Left lung (tissue), 10 donors: ENCODE results near the gene LAMA1. TPM values are rescaled to one million over a fixed set of nuclear protein-coding genes. Genes with fewer than 3 reads are reported as not detected.

ENCODE experiments used
- ATAC-seq: fragments of 200-7000 bp; cut with Tn5 transposase; one replicate; pipeline ENCODE4 v1.9.1; 2020; ENCODE audit warnings: moderate library complexity
- DNase-seq, 4 donors: peaks; one replicate each; pipeline ENCODE4 v3.0.0-alpha.2; 2013 to 2020
- H3K27ac ChIP-seq, 2 donors: fragments of 200-600 bp; sonication (generic) in 1 of 2; one replicate each; pipeline versions ENCODE4 v1.5.0 to v1.8.0; 2020 to 2021
- H3K27me3 ChIP-seq, 2 donors: fragments of 200-600 bp; sonication (generic) in 1 of 2; one replicate each; pipeline versions ENCODE4 v1.5.0 to v1.8.0; 2020 to 2021
- H3K36me3 ChIP-seq, 2 donors: fragments of 200-600 bp; sonication (generic) in 1 of 2; one replicate each; pipeline versions ENCODE4 v1.5.0 to v1.8.0; 2020 to 2021
- H3K4me1 ChIP-seq, 2 donors: fragments of 200-600 bp; one replicate each; pipeline ENCODE4 v1.8.0; 2021
- H3K4me3 ChIP-seq, 2 donors: fragments of 200-600 bp; sonication (generic) in 1 of 2; one replicate each; pipeline versions ENCODE4 v1.5.0 to v1.8.0; 2020 to 2021; ENCODE audit warnings: mild to moderate bottlenecking in 1 of 2
- H3K9me3 ChIP-seq, 2 donors: fragments of 200-600 bp; sonication (generic) in 1 of 2; one replicate each; pipeline versions ENCODE4 v1.5.0 to v1.8.0; 2020 to 2021
- intact Hi-C, 2 donors: fragments of 100-400 bp; cut with DNase I; formaldehyde crosslinking; loops; one replicate each; pipeline versions ENCODE4 v1.11.2 to v1.14.2; 2022
- polyA plus RNA-seq, 6 donors: library from polyadenylated mRNA; unstranded; fragments of 120-200 nt; gene quantifications; one replicate each; pipeline ENCODE4 v1.2.1, GENCODE V29; 2013; ENCODE audit not compliant: insufficient read length in 6 of 6
- total RNA-seq, 2 donors: library from RNA; stranded (reverse); fragmentation: NEBNext Ultra II Directional; extraction: Animal tissue kit (Norgen Biotek cat#: 25700); gene quantifications; one replicate each; pipeline ENCODE4 v1.2.1, GENCODE V29; 2021
- TF ChIP-seq, protein P1 (sequence below), 2 donors: fragments of 200-600 bp; sonication (generic) in 1 of 2; IDR thresholded peaks; one replicate each; pipeline versions ENCODE4 v1.5.0 to v1.8.0; 2021; ENCODE audit warnings: antibody characterized with exemption in 2 of 2
- donor health status: DM: no; HTN: yes; CAD: no.
- donor health status: DM: no; HTN: no; CAD: no.

The LAMA1 gene
- total and polyA plus RNA-seq, 8 donors: 2.4 to 22.9 (median 11.6) TPM

DNA sequence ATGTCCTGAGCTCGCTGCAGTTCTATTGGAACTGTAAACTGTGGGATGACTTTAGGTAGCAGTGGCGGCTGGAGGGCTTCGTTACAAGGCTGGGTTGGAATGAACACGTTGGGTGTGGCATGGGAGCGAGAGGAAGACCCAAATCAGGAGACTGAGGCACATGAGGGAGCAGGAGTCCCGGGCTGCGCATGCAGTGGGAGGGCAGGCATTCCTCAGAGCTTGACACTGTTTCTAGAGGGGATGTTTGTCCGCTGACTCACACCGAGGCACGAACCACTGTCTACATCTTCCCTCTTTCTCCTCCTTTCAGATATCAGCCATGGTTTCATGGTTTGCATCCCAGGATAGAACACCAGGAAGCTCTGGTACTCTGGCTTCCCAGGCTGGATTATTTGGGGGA is 40.6 kb upstream of the LAMA1 start:
- Histone ChIP-seq H3K4me3 (no peak overlapping the region), H3K27ac (no peak overlapping the region), H3K4me1 (no peaks in the 10 kb centered on the region), H3K36me3 (no peaks in the 10 kb centered on the region), H3K27me3 (no peaks in the 10 kb centered on the region), H3K9me3 (no peaks in the 10 kb centered on the region)
- DNase-seq: no peak
- intact Hi-C loops: no loop called here
- TF ChIP-seq, protein P1, sequence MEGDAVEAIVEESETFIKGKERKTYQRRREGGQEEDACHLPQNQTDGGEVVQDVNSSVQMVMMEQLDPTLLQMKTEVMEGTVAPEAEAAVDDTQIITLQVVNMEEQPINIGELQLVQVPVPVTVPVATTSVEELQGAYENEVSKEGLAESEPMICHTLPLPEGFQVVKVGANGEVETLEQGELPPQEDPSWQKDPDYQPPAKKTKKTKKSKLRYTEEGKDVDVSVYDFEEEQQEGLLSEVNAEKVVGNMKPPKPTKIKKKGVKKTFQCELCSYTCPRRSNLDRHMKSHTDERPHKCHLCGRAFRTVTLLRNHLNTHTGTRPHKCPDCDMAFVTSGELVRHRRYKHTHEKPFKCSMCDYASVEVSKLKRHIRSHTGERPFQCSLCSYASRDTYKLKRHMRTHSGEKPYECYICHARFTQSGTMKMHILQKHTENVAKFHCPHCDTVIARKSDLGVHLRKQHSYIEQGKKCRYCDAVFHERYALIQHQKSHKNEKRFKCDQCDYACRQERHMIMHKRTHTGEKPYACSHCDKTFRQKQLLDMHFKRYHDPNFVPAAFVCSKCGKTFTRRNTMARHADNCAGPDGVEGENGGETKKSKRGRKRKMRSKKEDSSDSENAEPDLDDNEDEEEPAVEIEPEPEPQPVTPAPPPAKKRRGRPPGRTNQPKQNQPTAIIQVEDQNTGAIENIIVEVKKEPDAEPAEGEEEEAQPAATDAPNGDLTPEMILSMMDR (IDR thresholded peaks at IDR 0.05): no peak
- ATAC-seq: no peak

DNA sequence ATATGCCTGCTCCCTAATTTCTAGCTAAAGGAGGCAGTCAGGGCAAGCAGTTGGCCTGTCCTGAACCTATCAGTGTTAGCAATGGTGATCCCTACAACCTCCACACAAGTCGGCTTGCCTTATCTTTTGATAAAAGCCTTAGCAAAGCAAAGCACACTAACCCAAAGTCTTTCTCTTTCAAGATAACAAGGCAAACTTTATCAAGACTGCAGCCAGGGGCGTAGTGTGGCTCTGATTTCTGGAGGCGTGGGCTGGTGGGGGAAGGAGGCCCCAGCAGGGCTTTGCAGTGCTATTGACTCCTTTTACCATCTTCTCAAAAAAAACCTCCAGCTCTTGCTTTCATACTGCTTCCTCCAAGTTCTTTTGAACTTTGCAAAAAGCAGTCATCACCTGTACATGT is 40.2 kb upstream of the LAMA1 start:
- TF ChIP-seq, protein P1 (IDR thresholded peaks at IDR 0.05): no peak

DNA sequence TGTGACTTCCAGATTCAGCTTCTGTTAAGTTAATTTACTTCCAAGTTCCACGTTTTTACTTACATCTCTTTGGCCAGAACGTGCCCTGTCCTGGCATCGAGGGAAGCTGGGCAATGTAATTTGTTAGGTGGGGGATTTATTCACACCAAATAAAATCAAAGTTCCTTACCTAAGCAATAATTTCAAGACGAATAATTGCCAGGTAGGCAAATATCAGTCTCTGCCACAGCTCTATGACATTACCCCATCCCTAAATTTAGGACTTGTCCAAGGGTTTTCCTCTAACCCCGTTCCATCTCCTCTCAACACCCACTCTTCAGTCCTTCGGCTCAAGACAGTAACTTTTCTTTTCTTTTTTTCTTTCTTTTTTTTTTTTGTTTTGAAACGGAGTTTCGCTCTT is 38.3 kb upstream of the LAMA1 start:
- TF ChIP-seq, protein P1 (IDR thresholded peaks at IDR 0.05): no peak
- Histone ChIP-seq H3K4me3 (no peak overlapping the region), H3K9me3 (no peaks in the 10 kb centered on the region), H3K4me1 (no peaks in the 10 kb centered on the region), H3K27me3 (no peaks in the 10 kb centered on the region), H3K27ac (no peak overlapping the region), H3K36me3 (no peaks in the 10 kb centered on the region)
- no peak for ATAC-seq
- intact Hi-C loops: no loop called here
- no peak for DNase-seq

More for the DNA sequence above, 40.2 kb upstream of the LAMA1 start:
- Histone ChIP-seq H3K36me3 (no peaks in the 10 kb centered on the region), H3K4me1 (no peaks in the 10 kb centered on the region), H3K4me3 (no peak overlapping the region), H3K27me3 (no peaks in the 10 kb centered on the region), H3K27ac (no peak overlapping the region), H3K9me3 (no peaks in the 10 kb centered on the region)
- no peak for DNase-seq
- intact Hi-C loops: no loop called here
- ATAC-seq: no peak

DNA sequence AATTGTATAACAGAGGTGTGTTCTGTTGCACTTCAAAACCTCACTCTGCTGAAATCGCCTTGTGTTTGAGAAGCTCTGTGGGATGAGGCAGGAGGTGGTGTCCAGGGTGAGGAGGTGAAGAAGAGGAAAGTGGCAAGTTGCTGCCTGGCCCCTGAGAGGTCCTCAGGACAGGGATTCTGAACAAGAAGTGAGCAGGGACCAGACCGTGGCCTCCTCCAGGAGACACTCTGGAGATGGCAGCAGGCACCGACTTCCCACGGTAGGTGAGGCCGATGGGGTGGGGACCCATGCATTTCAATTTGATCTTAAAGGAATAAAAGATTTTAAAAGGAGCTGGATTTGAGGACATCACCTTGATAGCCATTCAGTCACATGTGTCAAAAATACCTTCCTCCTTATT is 37.5 kb upstream of the LAMA1 start:
- no peaks in the 10 kb centered on the region for H3K36me3 ChIP-seq

DNA sequence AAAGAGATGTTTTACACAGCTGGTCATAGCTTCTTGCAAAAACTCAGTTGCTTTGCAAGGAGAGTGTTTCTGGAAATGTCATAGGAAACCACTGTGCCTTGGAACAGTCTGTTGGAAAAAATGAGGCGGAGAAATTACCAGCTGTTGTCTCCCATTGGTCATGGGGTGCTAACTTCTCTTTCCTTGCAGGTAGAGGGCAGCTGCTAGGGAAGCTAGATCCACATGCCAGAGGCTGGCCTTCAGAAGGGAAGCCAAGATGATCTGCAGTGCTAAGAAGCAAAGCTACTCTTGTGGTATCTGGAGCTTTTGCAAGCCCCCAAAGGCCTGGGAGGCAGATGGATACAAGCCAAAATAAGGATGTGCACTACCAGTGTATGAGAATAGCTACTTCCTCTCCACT is 34.8 kb upstream of the LAMA1 start:
- H3K36me3 ChIP-seq: no peaks in the 10 kb centered on the region
- TF ChIP-seq, protein P1 (IDR thresholded peaks at IDR 0.05): no peak
- DNase-seq (no peak), ATAC-seq (no peak)
- intact Hi-C loops: no loop called here
- H3K27me3 ChIP-seq: no peaks in the 10 kb centered on the region
- H3K4me1 ChIP-seq: no peaks in the 10 kb centered on the region
- no peak overlapping the region for H3K4me3 ChIP-seq
- no peaks in the 10 kb centered on the region for H3K9me3 ChIP-seq
- no peak overlapping the region for H3K27ac ChIP-seq

More for the DNA sequence above, 37.5 kb upstream of the LAMA1 start:
- Histone ChIP-seq H3K4me3 (no peak overlapping the region), H3K27ac (no peak overlapping the region), H3K9me3 (no peaks in the 10 kb centered on the region), H3K4me1 (no peaks in the 10 kb centered on the region), H3K27me3 (no peaks in the 10 kb centered on the region)
- intact Hi-C loops: no loop called here
- TF ChIP-seq, protein P1 (IDR thresholded peaks at IDR 0.05): no peak
- ATAC-seq (no peak), DNase-seq (no peak)
